Superior temporal gyrus (tissue), 1 donor: ENCODE measurements around the gene TTYH2.
A peak's percentile ranks its signal among the peaks of the same experiment; 100 is the strongest.

Source experiments
- DNase-seq: peaks from one replicate; pipeline ENCODE4 v3.0.0-alpha.2; 2016; ENCODE audit errors: extremely low spot score

The TTYH2 gene

DNA sequence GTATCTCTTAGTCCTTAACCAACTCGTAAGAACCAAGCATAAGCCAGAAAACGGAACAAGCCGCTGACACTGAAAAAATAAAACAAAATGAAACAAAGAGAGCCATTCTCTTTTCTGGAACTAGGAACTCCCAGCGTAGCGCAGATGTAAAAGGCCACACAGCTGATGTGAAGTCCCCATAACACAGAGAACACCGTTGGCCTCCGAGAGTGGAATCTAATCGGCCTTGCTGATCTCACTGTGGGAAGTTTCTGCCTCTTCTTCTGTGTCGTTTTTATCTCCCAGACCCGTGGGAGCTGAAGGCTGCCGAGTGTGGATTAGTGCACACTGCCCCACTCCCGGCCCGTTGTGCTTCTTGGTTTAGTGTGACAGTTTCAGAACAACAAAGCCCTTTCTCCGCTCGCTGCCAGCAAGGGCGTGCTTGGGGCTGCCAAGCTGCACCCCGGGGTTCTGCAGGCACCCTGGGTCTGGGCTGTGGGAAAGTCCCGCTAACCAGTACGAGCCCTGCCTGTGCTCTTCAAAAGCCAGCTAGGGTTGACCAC is 21.7 kb downstream of the TTYH2 start:
- peak; percentile 94 for DNase-seq

DNA sequence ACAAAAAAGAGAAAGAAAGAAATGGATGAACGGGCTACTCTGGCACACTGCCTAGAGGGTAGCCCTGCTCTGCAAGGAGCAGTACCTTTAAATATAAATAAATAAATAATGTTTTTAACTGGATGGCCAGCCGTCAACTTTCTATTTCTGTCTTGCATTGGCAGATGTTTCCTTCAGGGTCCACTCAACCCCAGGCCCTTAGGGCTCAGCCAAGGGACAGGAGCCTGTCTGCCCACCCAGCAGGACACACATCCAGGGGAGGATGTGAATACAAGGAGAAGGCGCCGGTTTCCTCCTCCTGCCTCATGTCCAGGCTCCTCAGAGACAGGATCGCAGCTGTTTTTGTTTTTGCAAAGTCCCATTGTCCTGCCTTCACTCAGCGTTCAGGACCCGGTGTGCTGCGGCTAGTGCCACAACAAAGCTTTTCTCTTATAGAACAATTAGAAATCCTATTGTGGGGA is 22.6 kb downstream of the TTYH2 start:
- DNase-seq = peak; percentile 72

- no peak for DNase-seq
These were observed 23.9 kb downstream of the TTYH2 start for GRCh38 chr17:74237321-74237720.

DNA sequence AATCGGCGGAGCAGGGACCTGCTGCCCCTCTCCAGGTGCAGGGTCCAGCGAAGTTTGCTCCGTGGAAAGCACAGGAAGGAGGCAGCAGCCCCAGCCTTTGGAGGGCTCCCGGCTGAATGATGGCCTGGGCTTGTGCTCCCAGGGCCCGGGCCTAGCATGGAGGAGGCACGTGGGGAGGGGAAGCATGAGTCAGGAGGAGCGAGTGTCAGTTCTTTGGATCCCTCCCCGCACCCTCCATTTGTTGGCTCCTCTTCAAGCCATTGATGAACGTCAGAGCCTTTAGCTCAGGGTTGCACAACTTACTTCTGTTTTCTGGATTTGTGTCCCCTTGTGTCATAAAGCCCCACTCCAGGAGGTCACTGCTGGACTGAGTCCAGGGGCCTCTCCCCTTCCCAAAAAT is 25.8 kb downstream of the TTYH2 start:
- DNase-seq = no peak

DNA sequence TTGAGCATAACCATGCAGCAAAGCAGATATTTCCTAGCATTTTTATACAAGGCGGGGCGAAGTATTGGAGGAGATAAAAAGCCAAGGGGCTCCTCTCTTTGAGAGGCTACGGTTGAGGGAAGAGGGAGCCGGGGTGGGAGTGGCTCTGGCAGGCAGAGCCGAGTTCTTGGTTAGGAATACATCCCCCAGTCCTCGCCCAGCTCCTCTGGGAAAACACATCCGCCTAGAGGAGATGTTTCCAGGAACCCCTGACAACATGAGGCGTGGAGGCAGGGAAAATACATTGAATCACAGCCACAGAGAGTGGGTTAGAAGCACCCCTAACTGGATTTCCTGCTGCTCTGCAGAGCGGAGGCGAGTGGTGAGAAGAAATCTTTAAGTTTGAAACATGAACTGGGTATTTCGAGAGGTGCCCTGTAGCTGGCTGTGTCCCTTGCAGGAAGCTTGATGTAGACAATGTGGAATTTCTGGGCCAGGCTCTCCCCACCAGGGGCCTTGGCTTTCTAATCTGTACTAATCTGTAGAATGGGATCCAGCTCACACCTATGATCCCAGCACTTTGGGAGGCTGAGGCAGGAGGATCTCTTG is 27.3 kb downstream of the TTYH2 start:
- no peak for DNase-seq

- no peak for DNase-seq
These were observed 28.1 kb downstream of the TTYH2 start for GRCh38 chr17:74241431-74241830.

DNA sequence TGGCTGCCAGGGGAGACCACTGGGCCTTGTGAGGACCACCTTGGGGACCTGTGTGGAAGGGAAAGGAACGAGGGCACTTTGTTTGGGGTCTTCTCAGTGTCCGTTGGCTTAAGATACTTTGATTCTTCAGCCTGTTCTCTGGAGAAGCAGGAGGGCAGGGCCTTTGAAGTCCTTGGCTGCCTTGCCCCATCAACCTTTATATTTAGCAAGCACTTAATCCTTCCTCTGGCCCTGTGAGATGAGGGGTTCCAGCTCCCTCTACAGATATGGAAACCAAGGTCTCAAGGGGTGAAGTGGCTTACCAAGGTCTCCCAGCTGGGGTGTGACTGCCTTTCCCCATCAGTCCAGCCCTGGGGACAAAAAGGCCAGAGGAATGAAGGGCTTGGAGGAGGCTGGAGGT is 28.5 kb downstream of the TTYH2 start:
- DNase-seq = no peak

DNA sequence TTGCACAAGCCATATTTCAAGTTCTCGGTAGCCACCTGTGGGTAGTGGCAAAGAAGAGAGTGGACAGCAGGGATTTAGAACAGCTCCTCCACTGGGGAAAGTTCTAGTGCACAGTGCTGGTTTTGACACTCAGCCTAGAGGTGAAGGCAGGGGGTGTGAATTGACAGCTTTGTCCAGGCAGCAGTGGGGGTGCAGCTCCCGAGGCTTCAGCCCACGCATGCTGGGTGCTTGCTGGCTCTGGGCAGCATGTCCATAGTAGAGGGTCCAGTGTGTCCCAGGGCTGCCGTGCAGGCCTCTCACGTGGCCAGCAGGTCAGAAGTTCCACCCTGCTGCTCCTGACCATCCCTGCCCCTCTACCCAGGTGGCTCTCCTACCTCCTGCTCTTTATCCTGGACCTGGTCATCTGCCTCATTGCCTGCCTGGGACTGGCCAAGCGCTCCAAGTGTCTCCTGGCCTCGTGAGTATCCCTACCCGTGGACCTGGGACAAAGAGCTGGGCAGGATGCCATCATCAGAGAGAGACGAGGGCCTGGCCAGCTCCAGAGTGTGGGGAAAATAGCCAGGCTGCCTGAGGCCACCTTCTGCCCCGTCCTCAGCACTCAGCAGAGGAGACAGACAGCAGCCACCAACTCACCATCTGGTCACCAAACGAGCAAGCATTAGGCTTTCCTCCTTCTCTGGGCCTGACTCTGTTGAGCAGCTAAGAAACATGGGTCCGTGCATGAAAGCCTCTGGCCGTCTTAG is 29.8 kb downstream of the TTYH2 start:
- DNase-seq = peak; percentile 63

DNA sequence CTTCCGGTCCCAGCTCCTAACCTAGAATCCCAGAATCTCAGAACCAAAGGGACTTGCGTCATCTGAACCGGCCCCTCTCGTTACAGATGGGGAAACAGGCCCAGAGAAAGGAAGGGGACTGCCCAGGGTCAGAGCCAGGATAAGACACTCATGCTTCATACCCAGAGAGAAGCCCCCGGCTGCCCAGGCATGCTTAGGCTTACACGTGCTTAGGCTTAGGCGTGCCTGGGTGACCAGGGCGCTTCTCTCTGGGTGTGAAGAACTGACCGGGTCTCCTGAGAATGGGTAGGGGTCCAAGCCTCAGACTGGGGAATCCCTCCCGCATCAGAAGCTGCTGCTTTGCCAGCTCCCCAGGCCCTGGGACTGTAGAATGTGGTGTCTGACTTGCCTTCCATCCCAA is 30.8 kb downstream of the TTYH2 start:
- DNase-seq = no peak

- peak; percentile 92 for DNase-seq
These were observed 31.2 kb downstream of the TTYH2 start for GRCh38 chr17:74244548-74244947.

DNA sequence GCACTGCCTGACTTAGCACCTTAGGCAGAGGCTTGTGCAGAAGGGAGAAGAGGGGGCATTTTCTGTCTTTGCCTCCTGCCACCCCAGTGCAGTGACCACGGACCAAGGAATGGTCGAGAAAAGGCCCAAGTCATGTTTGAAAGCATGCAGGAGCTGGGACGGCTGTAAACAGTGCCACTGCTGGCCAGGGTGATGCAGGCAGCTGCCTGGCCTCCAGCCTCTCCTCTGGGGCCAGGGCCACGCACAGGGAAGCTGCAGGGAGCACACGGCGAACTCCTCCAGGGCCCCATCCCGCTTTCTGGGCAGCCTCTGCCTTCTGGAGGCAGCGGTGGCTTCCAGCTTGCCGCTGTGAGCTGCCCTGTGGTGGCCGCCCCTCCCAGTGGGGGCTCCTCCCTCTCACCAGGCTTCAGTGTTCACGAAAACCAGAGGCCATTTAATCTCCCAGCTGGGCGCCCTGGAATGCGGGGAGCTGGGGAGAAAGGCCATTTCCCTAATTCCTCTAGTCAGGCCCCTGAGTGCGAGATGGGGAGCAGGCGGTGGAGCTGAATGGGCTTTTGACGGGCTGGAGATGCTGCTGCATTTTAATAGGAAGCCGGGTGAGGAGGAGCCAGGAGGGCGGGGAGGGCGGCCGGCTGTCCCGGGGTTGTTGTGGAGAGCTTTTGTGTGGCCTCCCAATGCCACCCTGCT is 31.9 kb downstream of the TTYH2 start:
- peak; percentile 91 for DNase-seq

- no peak for DNase-seq
These were observed 32.5 kb downstream of the TTYH2 start for GRCh38 chr17:74245871-74246270.

GRCh38 chr17:74249590-74250270 is 36.4 kb downstream of the TTYH2 start:
- no peak for DNase-seq

DNA sequence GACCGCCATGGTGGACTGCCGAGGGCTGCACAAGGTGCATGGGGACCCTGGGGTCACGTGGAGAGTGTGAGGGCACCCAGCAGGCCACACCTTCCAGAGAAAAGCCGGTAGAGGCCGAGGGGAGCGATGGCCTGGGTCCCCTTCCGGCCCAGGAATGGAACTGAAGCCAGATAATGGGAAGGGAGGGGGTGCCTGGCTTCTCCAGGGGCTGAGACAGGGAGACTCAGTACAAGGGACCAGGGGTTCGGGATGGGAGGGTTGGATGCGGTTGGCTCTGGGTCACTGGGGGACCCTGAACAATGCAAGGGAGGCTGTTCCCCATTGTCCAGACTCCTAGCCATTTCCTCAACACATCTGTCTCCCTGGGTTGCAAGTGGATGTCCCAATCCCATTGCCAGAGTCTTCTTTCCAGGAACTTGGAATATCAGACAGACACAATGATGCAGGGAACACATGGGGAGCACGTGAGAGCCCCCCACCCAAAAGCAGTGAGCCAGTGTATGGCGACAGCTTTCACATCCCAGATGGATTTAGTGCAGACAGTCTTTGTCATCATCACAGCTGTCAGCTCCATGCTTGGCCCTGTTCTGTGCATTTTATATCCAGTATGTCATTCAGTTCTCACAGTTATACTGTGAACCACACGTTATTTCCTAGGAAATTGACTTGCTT is 37.1 kb downstream of the TTYH2 start:
- DNase-seq = no peak

GRCh38 chr17:74251051-74251450 is 37.7 kb downstream of the TTYH2 start:
- DNase-seq = no peak

GRCh38 chr17:74251569-74251968 is 38.2 kb downstream of the TTYH2 start:
- no peak for DNase-seq

DNA sequence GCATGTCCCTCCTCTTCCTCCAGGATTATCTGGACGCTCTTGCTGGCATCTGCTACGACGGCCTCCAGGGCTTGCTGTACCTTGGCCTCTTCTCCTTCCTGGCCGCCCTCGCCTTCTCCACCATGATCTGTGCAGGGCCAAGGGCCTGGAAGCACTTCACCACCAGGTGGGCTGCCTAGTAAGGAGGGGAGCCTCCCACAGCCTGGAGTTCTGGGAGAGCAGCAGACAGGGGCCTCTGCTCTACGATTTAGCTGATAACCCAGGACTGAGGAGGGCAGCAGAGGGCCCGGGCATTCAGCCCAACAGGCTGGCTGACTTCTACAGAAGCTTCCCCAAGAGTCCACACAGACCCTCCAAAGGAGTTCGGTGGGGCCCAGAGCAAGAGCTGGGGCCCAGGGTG is 38.8 kb downstream of the TTYH2 start:
- no peak for DNase-seq

GRCh38 chr17:74253036-74253435 is 39.7 kb downstream of the TTYH2 start:
- no peak for DNase-seq

DNA sequence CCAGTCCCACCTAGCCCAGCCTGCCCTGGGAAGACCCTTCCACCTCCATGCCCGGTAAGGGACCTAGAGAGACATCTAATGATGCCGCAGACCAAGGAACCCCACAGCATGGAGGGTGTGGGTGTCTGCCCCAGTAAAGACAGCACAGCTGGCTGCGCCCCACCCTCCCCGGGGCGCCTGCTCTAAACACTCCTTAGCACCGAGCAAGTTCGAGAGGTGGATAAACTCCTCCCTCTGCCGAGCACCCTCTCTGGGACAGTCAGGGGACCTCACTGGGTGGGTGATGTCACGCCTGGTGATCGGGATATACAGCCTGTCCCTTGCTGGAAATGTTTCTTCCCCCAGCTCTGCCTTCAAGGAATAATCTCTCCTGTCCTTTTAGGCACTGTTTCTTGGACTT is 43.9 kb downstream of the TTYH2 start:
- DNase-seq = no peak

- DNase-seq = no peak
These were observed 46.5 kb downstream of the TTYH2 start for GRCh38 chr17:74259667-74260524.

- DNase-seq = no peak
These were observed 47.1 kb downstream of the TTYH2 start for GRCh38 chr17:74260525-74260850.
